Mesenchymal stem cell (in vitro differentiated cells and primary cell): ENCODE results near the gene RAD51B.
"Not testable (repeated sequence)": the region's sequence is repeated elsewhere in the genome, so short reads cannot be mapped to it uniquely, and the experiment has no call there.

ENCODE experiments used
- DNase-seq: peaks from one replicate; pipeline ENCODE4 v3.0.0-alpha.2; 2013
- H2AFZ ChIP-seq: one replicate; pipeline ENCODE4 v1.6.1; 2013; ENCODE audit warnings: low read depth, mild to moderate bottlenecking, control low read depth, inconsistent platforms, low read length, moderate library complexity
- H2AK5ac ChIP-seq: 2 replicates; pipeline ENCODE4 v1.6.1; 2013; ENCODE audit warnings: low read length, moderate library complexity, mild to moderate bottlenecking, inconsistent platforms; ENCODE audit not compliant: severe bottlenecking
- H2BK120ac ChIP-seq: one replicate; pipeline ENCODE4 v1.6.1; 2013; ENCODE audit warnings: low read depth, mild to moderate bottlenecking, inconsistent platforms, low read length, moderate library complexity
- H2BK12ac ChIP-seq, 2 experiments: one replicate each; pipeline ENCODE4 v1.6.1; 2013; ENCODE audit warnings: inconsistent platforms in 2 of 2, low read length in 2 of 2, mild to moderate bottlenecking in 2 of 2, moderate library complexity in 2 of 2, control low read depth in 1 of 2
- H2BK15ac ChIP-seq: one replicate; pipeline ENCODE4 v1.6.1; 2013; ENCODE audit warnings: mild to moderate bottlenecking, low read depth, inconsistent platforms; ENCODE audit not compliant: poor library complexity, severe bottlenecking
- H2BK5ac ChIP-seq: 2 replicates; pipeline ENCODE4 v1.6.1; 2013; ENCODE audit warnings: low read depth, mild to moderate bottlenecking, low read length, control low read depth, inconsistent platforms; ENCODE audit not compliant: poor library complexity, severe bottlenecking
- H3K14ac ChIP-seq, 2 experiments: one replicate each; pipeline ENCODE4 v1.6.1; 2013; ENCODE audit warnings: inconsistent platforms in 2 of 2, low read length in 2 of 2, control low read depth in 1 of 2, mild to moderate bottlenecking in 1 of 2, moderate library complexity in 1 of 2
- H3K18ac ChIP-seq, 2 experiments: one replicate each; pipeline ENCODE4 v1.6.1; 2013; ENCODE audit warnings: inconsistent platforms in 2 of 2, low read length in 2 of 2, control low read depth in 1 of 2, low read depth in 1 of 2, mild to moderate bottlenecking in 1 of 2
- H3K23ac ChIP-seq, 2 experiments: one replicate each; pipeline ENCODE4 v1.6.1; 2013; ENCODE audit warnings: inconsistent platforms in 2 of 2, low read length in 2 of 2, mild to moderate bottlenecking in 2 of 2, moderate library complexity in 2 of 2, control low read depth in 1 of 2
- H3K27ac ChIP-seq: 2 replicates; pipeline ENCODE4 v1.5.1; 2013; ENCODE audit warnings: mild to moderate bottlenecking, moderate library complexity, low read length, control low read depth, inconsistent platforms; ENCODE audit not compliant: poor library complexity, severe bottlenecking
- H3K27me3 ChIP-seq, 2 experiments: 2 replicates each; pipeline versions ENCODE4 v1.6.1 to v1.7.0; 2013; ENCODE audit warnings: low read length in 2 of 2, mild to moderate bottlenecking in 2 of 2, moderate library complexity in 2 of 2, control low read depth in 1 of 2, inconsistent platforms in 1 of 2; ENCODE audit not compliant: control insufficient read depth in 1 of 2, insufficient read depth in 1 of 2
- H3K36me3 ChIP-seq, 2 experiments: 2 replicates each; pipeline versions ENCODE4 v1.6.1 to v1.7.0; 2013; ENCODE audit warnings: low read length in 2 of 2, control low read depth in 1 of 2, inconsistent platforms in 1 of 2, low read depth in 1 of 2, mild to moderate bottlenecking in 1 of 2; ENCODE audit not compliant: insufficient read depth in 2 of 2, control insufficient read depth in 1 of 2
- H3K4ac ChIP-seq, 2 experiments: one replicate each; pipeline ENCODE4 v1.6.1; 2013; ENCODE audit warnings: inconsistent platforms in 2 of 2, low read length in 2 of 2, mild to moderate bottlenecking in 2 of 2, moderate library complexity in 2 of 2, control low read depth in 1 of 2, low read depth in 1 of 2
- H3K4me1 ChIP-seq: 2 replicates; pipeline ENCODE4 v1.6.1; 2013; ENCODE audit warnings: low read depth, low read length, control low read depth; ENCODE audit not compliant: control insufficient read depth, insufficient read depth
- H3K4me2 ChIP-seq: 2 replicates; pipeline ENCODE4 v1.6.1; 2013; ENCODE audit warnings: low read length, mild to moderate bottlenecking, inconsistent platforms; ENCODE audit not compliant: poor library complexity, severe bottlenecking
- H3K4me3 ChIP-seq, 2 experiments: 2 replicates each; pipeline versions ENCODE4 v1.5.1 to v1.7.0; 2013; ENCODE audit warnings: low read length in 2 of 2, mild to moderate bottlenecking in 2 of 2, control low read depth in 1 of 2, low read depth in 1 of 2; ENCODE audit not compliant: insufficient read depth in 1 of 2
- H3K79me1 ChIP-seq: replicated peaks from 2 replicates; pipeline ENCODE4 v1.6.1; 2013; ENCODE audit warnings: mild to moderate bottlenecking, control low read depth, low read length, inconsistent platforms; ENCODE audit not compliant: poor library complexity, severe bottlenecking
- H3K9ac ChIP-seq: 2 replicates; pipeline ENCODE4 v1.7.0; 2013; ENCODE audit warnings: mild to moderate bottlenecking, low read length, moderate library complexity
- H3K9me3 ChIP-seq: 2 replicates; pipeline ENCODE4 v1.7.0; 2013; ENCODE audit warnings: mild to moderate bottlenecking, low read length; ENCODE audit not compliant: control insufficient read depth
- H4K8ac ChIP-seq: one replicate; pipeline ENCODE4 v1.6.1; 2013; ENCODE audit warnings: inconsistent platforms, mild to moderate bottlenecking, low read length, moderate library complexity
- H4K91ac ChIP-seq: one replicate; pipeline ENCODE4 v1.6.1; 2013; ENCODE audit warnings: mild to moderate bottlenecking, low read length, inconsistent platforms
- WGBS: methylation state at CpG from one replicate; pipeline ENCODE4 v1.1.7; 2013; ENCODE audit warnings: mixed read lengths; 5-methylcytosine and 5-hydroxymethylcytosine counted together

RAD51B gene

GRCh38 chr14:68048815-68049214, 229.2 kb downstream of the RAD51B start:
- not testable (repeated sequence) for H2BK5ac ChIP-seq, H3K27ac ChIP-seq, H4K8ac ChIP-seq, H3K4me2 ChIP-seq, H3K14ac ChIP-seq, H3K9me3 ChIP-seq, H3K4me1 ChIP-seq, H3K9ac ChIP-seq, H2BK15ac ChIP-seq, H3K18ac ChIP-seq, H3K27me3 ChIP-seq, H2BK120ac ChIP-seq, DNase-seq, H3K79me1 ChIP-seq, H2AK5ac ChIP-seq, H3K4me3 ChIP-seq, H4K91ac ChIP-seq, H3K36me3 ChIP-seq, H3K4ac ChIP-seq, H2AFZ ChIP-seq, H3K23ac ChIP-seq, H2BK12ac ChIP-seq
- 100% methylated on average over 1 of the region's 2 CpGs for WGBS

- Histone ChIP-seq H4K8ac (no peak overlapping the region), H3K79me1 (no peaks in the 10 kb centered on the region), H3K4ac (no peak overlapping the region), H3K23ac (no peak overlapping the region), H4K91ac (no peak overlapping the region), H3K4me1 (no peaks in the 10 kb centered on the region), H2AK5ac (no peak overlapping the region), H3K9me3 (no peaks in the 10 kb centered on the region), H3K18ac (no peak overlapping the region), H3K36me3 (no peaks in the 10 kb centered on the region), H2BK12ac (no peak overlapping the region), H3K27me3 (no peaks in the 10 kb centered on the region), H2BK15ac (no peak overlapping the region), H2BK120ac (no peak overlapping the region), H2AFZ (no peak overlapping the region), H3K9ac (no peak overlapping the region), H3K4me3 (no peak overlapping the region), H2BK5ac (no peak overlapping the region), H3K14ac (no peak overlapping the region), H3K4me2 (no peak overlapping the region), H3K27ac (no peak overlapping the region)
- DNase-seq: no peak
- 92% methylated on average over 1 of the region's 2 CpGs for WGBS
Observed at GRCh38 chr14:68050177-68050576, 230.6 kb downstream of the RAD51B start.

GRCh38 chr14:68051146-68051545, 231.6 kb downstream of the RAD51B start:
- Histone ChIP-seq H3K36me3 (no peaks in the 10 kb centered on the region), H3K9ac (no peak overlapping the region), H2BK120ac (no peak overlapping the region), H3K79me1 (no peaks in the 10 kb centered on the region), H3K27ac (no peak overlapping the region), H3K18ac (no peak overlapping the region), H3K4ac (no peak overlapping the region), H3K23ac (no peak overlapping the region), H4K8ac (no peak overlapping the region), H3K9me3 (no peaks in the 10 kb centered on the region), H2BK15ac (no peak overlapping the region), H3K14ac (no peak overlapping the region), H2BK12ac (no peak overlapping the region), H3K4me2 (no peak overlapping the region), H2BK5ac (no peak overlapping the region), H2AK5ac (no peak overlapping the region), H3K4me3 (no peak overlapping the region), H2AFZ (no peak overlapping the region), H3K4me1 (no peaks in the 10 kb centered on the region), H4K91ac (no peak overlapping the region), H3K27me3 (no peaks in the 10 kb centered on the region)
- WGBS: no CpG with 5 or more reads among the region's 1 CpG
- DNase-seq: no peak

GRCh38 chr14:68060198-68060597, 240.6 kb downstream of the RAD51B start:
- Histone ChIP-seq H3K4ac (no peak overlapping the region), H4K8ac (no peak overlapping the region), H2BK12ac (no peak overlapping the region), H3K36me3 (no peaks in the 10 kb centered on the region), H3K9ac (no peak overlapping the region), H3K79me1 (no peaks in the 10 kb centered on the region), H3K4me3 (no peak overlapping the region), H3K18ac (no peak overlapping the region), H3K27ac (no peak overlapping the region), H3K9me3 (peaks cover 5% of the 10 kb centered on the region), H2BK120ac (no peak overlapping the region), H2BK15ac (no peak overlapping the region), H3K27me3 (no peaks in the 10 kb centered on the region), H2AFZ (no peak overlapping the region), H3K4me2 (no peak overlapping the region), H3K14ac (no peak overlapping the region), H4K91ac (no peak overlapping the region), H2AK5ac (no peak overlapping the region), H2BK5ac (no peak overlapping the region), H3K23ac (no peak overlapping the region), H3K4me1 (no peaks in the 10 kb centered on the region)
- DNase-seq: no peak
- 83% methylated on average over 1 of the region's 1 CpG for WGBS
